Stimulated activated CD4-positive, alpha-beta T cell treated with anti-CD3 and anti-CD28 coated beads, Interleukin-1b, Interleukin-23, amount 100 ng/mL, for 4 hours (primary cell): Measurements from ENCODE around the gene NOL4.
"Not testable (repeated sequence)": the region's sequence is repeated elsewhere in the genome, so short reads cannot be mapped to it uniquely, and the experiment has no call there.

Experiments used
- DNase-seq, 2 donors: peaks; one replicate each; pipeline ENCODE4 v3.0.0-alpha.2; 2020; ENCODE audit warnings: low read depth in 2 of 2

NOL4 gene

GRCh38 chr18:34224423-34225217 is at the start of gene NOL4:
NOL4 (minus strand) TSS chr18:34224913; CDS start chr18:34223253, 1,660 bp downstream.
- DNase-seq, result no peak

- not testable (repeated sequence) for DNase-seq
Measured at GRCh38 chr18:34266029-34266428, 41.3 kb upstream of the NOL4 start.

- DNase-seq, result no peak
Measured at GRCh38 chr18:34261865-34262780, 37.4 kb upstream of the NOL4 start.

- DNase-seq, result no peak
Measured at GRCh38 chr18:34258176-34258575, 33.5 kb upstream of the NOL4 start.

- DNase-seq, result no peak
Measured at GRCh38 chr18:34251919-34252318, 27.2 kb upstream of the NOL4 start.

- no peak for DNase-seq
Measured at GRCh38 chr18:34248727-34249126, 24.0 kb upstream of the NOL4 start.

GRCh38 chr18:34242739-34243138 is 18.0 kb upstream of the NOL4 start:
- DNase-seq, result no peak

GRCh38 chr18:34233781-34234388 is 9.2 kb upstream of the NOL4 start:
- DNase-seq, result not testable (repeated sequence)

GRCh38 chr18:34225218-34225553 is 473 bp upstream of the NOL4 start:
- no peak for DNase-seq

- no peak for DNase-seq
Measured at GRCh38 chr18:34223893-34224422, 755 bp downstream of the NOL4 start.

- no peak for DNase-seq
Measured at GRCh38 chr18:34223164-34223892, 1.4 kb downstream of the NOL4 start.

GRCh38 chr18:34222307-34223163 is 2.2 kb downstream of the NOL4 start:
- DNase-seq, result no peak

GRCh38 chr18:34221971-34222306 is 2.8 kb downstream of the NOL4 start:
- no peak for DNase-seq

GRCh38 chr18:34220081-34220815 is 4.5 kb downstream of the NOL4 start:
- no peak for DNase-seq

- no peak for DNase-seq
Measured at GRCh38 chr18:34219651-34220050, 5.1 kb downstream of the NOL4 start.

GRCh38 chr18:34212511-34212910 is 12.2 kb downstream of the NOL4 start:
- no peak for DNase-seq

GRCh38 chr18:34207344-34207851 is 17.3 kb downstream of the NOL4 start:
- no peak for DNase-seq

- DNase-seq, result no peak
Measured at GRCh38 chr18:34203866-34204265, 20.8 kb downstream of the NOL4 start.

GRCh38 chr18:34196256-34196655 is 28.5 kb downstream of the NOL4 start:
- DNase-seq, result no peak

GRCh38 chr18:34194239-34194638 is 30.5 kb downstream of the NOL4 start:
- DNase-seq, result no peak
